CD4-positive, alpha-beta T cell treated with Interleukin-21 for 1 hour (primary cell): ENCODE results near the gene NEU3.
"Not testable (repeated sequence)": the region's sequence is repeated elsewhere in the genome, so short reads cannot be mapped to it uniquely, and the experiment has no call there.

Experiments used
- DNase-seq: peaks from one replicate; pipeline ENCODE4 v3.0.0-alpha.2; 2020

Gene NEU3

DNA sequence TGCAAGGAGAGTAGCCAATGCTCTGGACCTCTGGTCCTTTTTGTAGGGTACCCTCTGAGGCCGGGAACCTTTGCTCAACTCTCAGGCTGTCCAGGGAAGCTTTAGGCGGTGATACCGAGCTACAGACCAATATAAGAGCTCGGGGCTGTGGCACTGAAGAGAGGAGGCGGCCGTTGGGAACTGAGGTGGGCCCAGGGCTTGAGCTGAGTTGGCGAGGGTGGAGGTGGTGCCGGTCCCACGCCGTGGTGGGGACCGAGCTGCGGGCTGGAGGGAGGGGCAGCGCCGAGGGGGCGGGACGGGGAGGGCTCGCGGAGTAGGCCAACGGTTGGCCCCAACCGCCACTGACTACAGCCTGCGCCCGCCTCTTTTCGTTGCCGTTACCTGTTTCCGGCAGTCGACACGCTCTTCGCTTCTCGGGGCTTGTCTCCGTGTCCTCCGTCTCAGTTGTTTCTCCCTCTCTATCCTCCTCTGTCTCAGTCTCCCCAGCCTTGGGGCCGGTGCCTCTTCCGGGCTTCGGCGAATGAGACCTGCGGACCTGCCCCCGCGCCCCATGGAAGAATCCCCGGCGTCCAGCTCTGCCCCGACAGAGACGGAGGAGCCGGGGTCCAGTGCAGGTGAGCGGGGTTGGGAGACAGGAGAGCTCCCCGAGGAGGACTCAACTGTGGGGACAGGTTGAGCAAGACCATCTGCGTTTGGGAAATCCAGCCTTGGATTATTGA, at the start of gene NEU3:
Gene NEU3, plus strand, starts transcription at position 393 of the 719 bp plus-strand sequence. Its CDS starts 128 bp downstream, at position 521.
- peak; percentile 86 for DNase-seq

- DNase-seq = no peak
Observed at GRCh38 chr11:74941492-74941891, 47.2 kb upstream of the NEU3 start.

GRCh38 chr11:74942073-74942759, 46.5 kb upstream of the NEU3 start:
- no peak for DNase-seq

DNA sequence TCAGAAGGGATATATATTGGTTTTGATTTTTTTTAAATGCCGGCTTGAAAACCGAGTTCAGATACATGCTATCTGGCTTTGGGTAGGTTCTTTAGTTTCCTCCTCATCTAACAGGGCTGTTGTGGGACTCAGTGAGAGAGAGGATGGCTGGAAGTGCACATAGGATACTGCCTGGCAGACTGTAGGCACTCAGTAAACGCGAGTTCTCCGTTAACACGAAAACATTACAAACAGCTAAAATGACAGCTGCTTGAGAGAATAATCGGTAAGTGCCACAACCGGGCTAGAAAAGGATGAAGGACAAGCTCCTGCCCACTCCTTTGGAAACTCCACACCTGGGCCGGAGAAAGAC, 40.2 kb upstream of the NEU3 start:
- no peak for DNase-seq

- peak; percentile 98 for DNase-seq
Observed at GRCh38 chr11:74948898-74949752, 39.6 kb upstream of the NEU3 start, which contains the start of the genes SPCS2 and XRRA1. SPCS2 (plus strand) TSS chr11:74949266; CDS start chr11:74949286, 20 bp downstream. XRRA1 (minus strand) TSS chr11:74949091; CDS start chr11:74940878, 8,213 bp downstream.

GRCh38 chr11:74949753-74950137, 39.0 kb upstream of the NEU3 start:
- DNase-seq = no peak

DNA sequence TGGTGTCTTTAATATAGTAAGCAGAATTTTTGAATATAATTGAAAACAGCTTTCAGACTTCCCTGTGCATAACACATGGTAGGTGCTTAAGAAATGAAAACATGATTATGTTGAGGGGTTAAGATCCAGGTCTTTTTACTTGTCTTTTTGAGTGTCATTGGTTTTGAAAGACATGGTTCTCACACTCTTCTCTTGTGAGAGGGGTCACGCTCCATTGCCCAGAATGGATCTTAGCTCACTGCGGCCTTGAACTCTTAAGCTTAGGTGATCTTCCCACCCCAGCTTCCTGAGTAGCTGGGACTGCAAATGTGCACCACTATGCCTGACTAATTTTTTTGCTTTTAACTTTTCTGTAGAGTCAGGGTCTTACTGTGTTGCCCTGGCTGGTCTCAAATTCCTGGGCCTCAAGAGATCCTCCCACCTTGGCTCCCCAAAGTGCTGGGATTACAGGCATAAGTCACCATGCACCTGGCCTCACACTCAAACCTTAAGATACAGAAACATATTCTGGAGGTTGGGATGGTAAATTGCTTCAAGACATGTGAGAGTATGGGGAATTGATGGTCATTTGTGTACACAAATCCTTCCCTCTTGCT, 38.3 kb upstream of the NEU3 start:
- DNase-seq = no peak

DNA sequence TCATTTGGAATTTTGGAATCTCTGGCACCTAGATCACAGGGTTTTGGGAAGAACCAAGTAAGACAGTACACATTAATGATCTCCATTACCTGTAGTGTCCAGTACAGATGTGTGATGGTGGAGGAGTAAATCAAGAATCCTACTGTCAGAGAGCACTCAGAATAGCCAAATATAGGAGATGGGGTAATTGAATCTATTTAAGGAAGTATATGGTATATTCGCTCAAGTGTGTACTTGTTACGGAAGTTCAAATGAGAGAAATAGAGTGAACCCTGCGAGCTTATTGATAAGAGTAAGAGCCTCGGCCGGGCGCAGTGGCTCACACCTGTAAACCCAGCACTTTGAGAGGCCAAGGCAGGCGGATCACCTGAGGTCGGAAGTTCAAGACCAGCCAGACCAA, 37.5 kb upstream of the NEU3 start:
- no peak for DNase-seq

DNA sequence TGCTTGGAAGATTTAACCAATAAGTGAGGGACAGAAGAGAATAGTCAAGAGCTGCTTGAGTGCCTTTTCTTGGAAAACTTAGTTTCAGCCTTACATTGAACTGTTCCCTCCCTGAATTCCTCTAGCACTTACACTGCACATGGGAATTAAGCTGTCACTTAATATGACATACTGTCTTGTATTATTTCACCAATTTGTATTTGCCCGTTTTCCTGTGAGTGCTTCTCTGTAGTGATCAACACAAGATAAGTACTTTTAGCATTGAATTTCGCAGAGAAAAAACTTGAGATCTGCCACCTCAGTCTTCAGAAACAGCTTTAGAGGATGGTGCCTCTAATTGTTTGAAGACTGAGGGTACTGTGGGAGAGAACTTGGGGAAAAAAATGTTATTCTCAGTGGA, 36.0 kb upstream of the NEU3 start:
- DNase-seq = no peak

- no peak for DNase-seq
Observed at GRCh38 chr11:74953451-74953850, 35.3 kb upstream of the NEU3 start.

- DNase-seq = no peak
Observed at GRCh38 chr11:74954199-74954598, 34.5 kb upstream of the NEU3 start.

DNA sequence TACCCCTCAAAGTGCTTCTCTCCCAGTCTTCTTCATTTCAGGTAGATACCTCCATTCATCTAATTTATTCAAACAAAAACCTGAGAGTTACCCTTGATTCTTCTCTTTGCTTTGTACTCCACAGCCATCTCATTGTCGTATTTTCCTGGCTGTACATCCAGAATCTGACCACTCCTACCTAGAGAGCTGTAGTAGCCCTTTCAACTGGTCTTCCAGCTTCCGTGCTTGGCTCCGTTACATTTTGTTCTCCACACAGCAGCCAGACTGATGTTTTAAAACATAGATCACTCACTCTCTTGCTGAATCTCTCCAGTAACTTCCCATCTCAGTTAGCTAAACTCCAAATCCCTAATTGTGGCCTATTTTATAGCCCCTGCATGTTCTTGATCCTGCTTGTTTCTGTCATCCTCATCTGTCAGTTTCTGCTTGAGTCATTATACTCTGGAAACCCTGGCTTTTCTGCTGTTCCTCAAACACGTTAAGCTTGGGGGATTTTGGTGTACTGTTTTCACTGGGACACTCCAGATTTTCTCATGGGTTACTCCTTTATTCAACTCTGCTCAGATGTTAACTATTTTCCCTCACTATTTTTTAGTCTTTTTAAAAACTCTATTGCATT, 32.2 kb upstream of the NEU3 start:
- DNase-seq = no peak

DNA sequence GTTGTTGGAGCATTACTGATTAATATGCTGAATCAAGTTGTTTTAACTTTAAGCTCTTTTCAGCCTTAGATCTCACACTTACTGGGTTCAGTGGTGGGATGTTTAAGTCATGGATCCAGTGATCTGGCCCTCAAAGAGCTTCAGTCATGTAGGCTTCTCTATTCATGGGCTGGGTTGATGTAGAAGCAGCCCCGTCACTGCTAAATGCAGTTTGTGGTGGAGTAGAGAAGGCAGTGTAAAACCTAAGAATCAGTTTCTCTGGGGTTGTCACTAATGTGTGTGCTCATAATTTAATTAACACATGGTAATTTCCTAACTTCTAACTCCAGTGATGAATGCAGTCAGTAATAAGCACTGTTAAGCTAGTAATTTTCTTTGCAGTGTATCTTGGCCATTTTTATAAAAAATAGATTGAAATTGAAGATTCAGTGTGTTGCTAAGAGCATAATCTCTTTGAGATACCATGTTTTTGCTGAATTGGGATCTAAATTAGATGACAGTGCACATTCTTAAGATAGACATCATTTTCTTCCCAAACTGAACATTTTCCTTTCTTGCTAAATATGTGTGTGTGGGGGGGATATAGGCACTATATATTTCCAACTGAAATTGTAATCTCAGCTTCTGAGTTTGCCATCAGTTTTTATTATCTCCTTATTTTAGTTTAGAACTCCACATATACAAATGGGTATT, 30.6 kb upstream of the NEU3 start:
- no peak for DNase-seq

DNA sequence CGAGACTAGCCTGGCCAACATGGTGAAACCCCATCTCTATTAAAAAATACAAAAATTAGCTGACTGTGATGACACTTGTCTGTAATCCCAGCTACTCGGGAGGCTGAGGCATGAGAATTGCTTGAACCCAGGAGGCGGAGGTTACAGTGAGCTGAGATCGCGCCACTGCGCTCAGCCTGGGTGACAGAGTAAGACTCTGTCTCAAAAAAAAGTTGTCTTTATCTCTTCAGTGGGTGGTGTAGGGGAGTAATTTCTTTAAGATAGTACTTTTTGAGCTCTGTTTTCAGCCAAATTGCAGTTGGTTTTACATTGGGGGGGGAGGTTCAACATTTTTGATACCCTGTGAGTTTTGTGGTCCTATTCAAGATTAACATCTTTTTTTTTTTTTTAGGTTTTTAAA, 28.6 kb upstream of the NEU3 start:
- not testable (repeated sequence) for DNase-seq

DNA sequence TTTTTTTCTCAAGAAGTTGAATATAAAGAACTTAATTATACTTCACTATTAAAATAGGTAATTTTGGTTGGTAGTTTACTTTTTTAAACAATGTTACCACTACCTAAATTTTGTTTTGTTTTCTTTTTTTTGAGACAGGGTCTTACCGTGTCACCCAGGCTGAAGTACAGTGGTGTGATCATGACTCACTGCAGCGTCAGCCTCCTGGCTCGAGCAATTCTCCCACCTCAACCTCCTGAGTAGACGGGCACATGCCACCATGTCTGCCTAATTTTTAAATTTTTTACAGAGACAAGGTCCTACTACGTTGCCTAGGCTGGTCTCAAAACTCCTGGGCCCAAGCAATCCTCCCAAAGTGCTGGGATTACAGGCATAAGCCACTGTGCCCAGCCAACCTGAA, 22.1 kb upstream of the NEU3 start:
- no peak for DNase-seq

DNA sequence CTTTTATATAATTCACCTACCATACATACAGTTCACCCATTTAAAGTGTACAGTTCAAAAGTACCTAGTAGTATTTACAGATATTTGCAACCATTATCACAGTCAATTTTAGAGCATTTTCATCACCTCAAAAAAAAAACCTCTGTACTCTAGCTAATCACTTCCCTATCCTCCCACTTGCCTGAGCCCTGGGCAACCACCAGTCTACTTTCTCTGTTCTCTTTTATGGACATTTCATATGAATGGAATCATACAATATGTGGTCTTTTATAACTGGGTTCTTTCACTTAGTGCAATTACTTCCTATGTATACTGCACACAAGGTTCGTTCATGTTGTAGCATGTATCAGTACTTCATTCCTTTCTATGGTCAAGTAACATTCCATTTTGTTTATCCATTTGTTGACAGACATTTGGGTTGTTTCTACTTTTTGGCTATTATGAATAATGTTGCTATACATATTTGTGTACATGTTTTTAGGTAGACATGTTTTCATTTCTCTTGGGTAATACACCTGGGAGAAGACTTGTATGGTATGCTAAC, 17.8 kb upstream of the NEU3 start:
- DNase-seq = no peak

- DNase-seq = no peak
Observed at GRCh38 chr11:74971424-74971823, 17.3 kb upstream of the NEU3 start.

GRCh38 chr11:74978041-74978440, 10.7 kb upstream of the NEU3 start:
- DNase-seq = no peak

- DNase-seq = no peak
Observed at GRCh38 chr11:74980634-74981033, 8.1 kb upstream of the NEU3 start.

- no peak for DNase-seq
Observed at GRCh38 chr11:74981888-74982287, 6.8 kb upstream of the NEU3 start.

- no peak for DNase-seq
Observed at GRCh38 chr11:74984070-74984469, 4.7 kb upstream of the NEU3 start.

DNA sequence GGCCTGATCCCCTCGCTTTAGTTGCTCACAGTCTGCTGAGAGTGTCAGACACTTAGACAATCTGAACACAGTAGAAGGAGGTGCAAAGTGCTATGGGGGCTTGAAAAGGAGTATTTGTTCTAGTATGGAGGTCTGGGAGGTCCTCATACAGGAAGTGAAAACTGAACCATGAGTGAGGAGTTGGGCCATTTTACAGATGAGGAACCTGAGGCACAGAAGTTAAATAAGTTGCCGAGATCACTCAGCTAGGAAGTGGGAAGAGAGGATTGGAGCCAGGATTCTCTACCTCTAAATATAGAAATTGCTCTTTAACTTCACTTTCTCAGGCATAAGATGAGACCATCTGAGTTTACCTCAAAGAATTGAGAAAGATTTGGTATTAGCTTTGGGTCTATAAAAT, 4.0 kb upstream of the NEU3 start:
- no peak for DNase-seq
